IPS-20b (cell line): ENCODE measurements around the gene THBS1.

ENCODE experiments used
- H3K27ac ChIP-seq: one replicate; pipeline ENCODE4 v1.5.1; 2013; ENCODE audit warnings: low read length
- H3K27me3 ChIP-seq: 2 replicates; pipeline ENCODE4 v1.6.1; 2013; ENCODE audit warnings: mild to moderate bottlenecking, low read length, inconsistent platforms; ENCODE audit not compliant: insufficient read depth
- H3K36me3 ChIP-seq: 2 replicates; pipeline ENCODE4 v1.6.1; 2013; ENCODE audit warnings: low read depth, mild to moderate bottlenecking, inconsistent platforms, low read length, moderate library complexity; ENCODE audit not compliant: insufficient read depth
- H3K4me1 ChIP-seq: 2 replicates; pipeline ENCODE4 v1.6.1; 2013; ENCODE audit warnings: mild to moderate bottlenecking, control low read depth, inconsistent platforms, low read length, moderate library complexity; ENCODE audit not compliant: insufficient read depth
- H3K4me3 ChIP-seq: 2 replicates; pipeline ENCODE4 v1.5.1; 2013; ENCODE audit warnings: mild to moderate bottlenecking, low read length, inconsistent platforms
- H3K9ac ChIP-seq: 2 replicates; pipeline ENCODE4 v1.6.1; 2013; ENCODE audit warnings: low read depth, mild to moderate bottlenecking, inconsistent platforms, low read length, moderate library complexity
- H3K9me3 ChIP-seq: 2 replicates; pipeline ENCODE4 v1.6.1; 2013; ENCODE audit warnings: mild to moderate bottlenecking, low read depth, low read length, inconsistent platforms; ENCODE audit not compliant: insufficient read depth

THBS1 gene

GRCh38 chr15:39574427-39574826 is 6.5 kb upstream of the THBS1 start:
- H3K27ac ChIP-seq, result no peak overlapping the region
- no peak overlapping the region for H3K4me3 ChIP-seq
- peaks cover 12% of the 10 kb centered on the region for H3K27me3 ChIP-seq
- no peak overlapping the region for H3K9ac ChIP-seq
- no peaks in the 10 kb centered on the region for H3K9me3 ChIP-seq
- H3K36me3 ChIP-seq, result no peaks in the 10 kb centered on the region
- H3K4me1 ChIP-seq, result peaks cover 11% of the 10 kb centered on the region; the same call in 1 of the 2 replicates

- H3K9ac ChIP-seq, result no peak overlapping the region
- peaks cover 14% of the 10 kb centered on the region for H3K27me3 ChIP-seq
- peaks cover 14% of the 10 kb centered on the region; the same call in 1 of the 2 replicates for H3K4me1 ChIP-seq
- H3K4me3 ChIP-seq, result no peak overlapping the region
- no peaks in the 10 kb centered on the region for H3K9me3 ChIP-seq
- no peak overlapping the region for H3K27ac ChIP-seq
- H3K36me3 ChIP-seq, result no peaks in the 10 kb centered on the region
Measured at GRCh38 chr15:39575180-39575579, 5.7 kb upstream of the THBS1 start.

- H3K27me3 ChIP-seq, result peaks cover 14% of the 10 kb centered on the region
- no peaks in the 10 kb centered on the region for H3K9me3 ChIP-seq
Measured at GRCh38 chr15:39578851-39579486, 1.9 kb upstream of the THBS1 start.

GRCh38 chr15:39579487-39580116 is 1.3 kb upstream of the THBS1 start:
- Histone ChIP-seq H3K4me3 (peak overlapping the region; percentile 84), H3K4me1 (peaks cover 21% of the 10 kb centered on the region), H3K27me3 (peaks cover 14% of the 10 kb centered on the region), H3K36me3 (peaks cover 29% of the 10 kb centered on the region), H3K9me3 (no peaks in the 10 kb centered on the region), H3K27ac (peak overlapping the region; percentile 68), H3K9ac (peak overlapping the region; percentile 81; the same call in 1 of the 2 replicates)

More at GRCh38 chr15:39578851-39579486, 1.9 kb upstream of the THBS1 start:
- H3K4me3 ChIP-seq, result peak overlapping the region; percentile 84
- H3K9ac ChIP-seq, result peak overlapping the region; percentile 81; the same call in 1 of the 2 replicates
- peaks cover 21% of the 10 kb centered on the region for H3K4me1 ChIP-seq
- peaks cover 22% of the 10 kb centered on the region for H3K36me3 ChIP-seq
- no peak overlapping the region for H3K27ac ChIP-seq

- Histone ChIP-seq H3K9me3 (no peaks in the 10 kb centered on the region), H3K4me1 (peaks cover 21% of the 10 kb centered on the region), H3K4me3 (peak overlapping the region; percentile 84), H3K27ac (peak overlapping the region; percentile 81), H3K9ac (peak overlapping the region; percentile 81; the same call in 1 of the 2 replicates), H3K36me3 (peaks cover 34% of the 10 kb centered on the region), H3K27me3 (peaks cover 14% of the 10 kb centered on the region)
Measured at GRCh38 chr15:39580117-39580484, 778 bp upstream of the THBS1 start.

- Histone ChIP-seq H3K4me1 (peaks cover 21% of the 10 kb centered on the region), H3K27ac (no peak overlapping the region), H3K9ac (peak overlapping the region; percentile 88), H3K9me3 (no peaks in the 10 kb centered on the region), H3K27me3 (peaks cover 14% of the 10 kb centered on the region), H3K4me3 (peak overlapping the region; percentile 84), H3K36me3 (peaks cover 46% of the 10 kb centered on the region)
Measured at GRCh38 chr15:39581242-39581792, 438 bp downstream of the THBS1 start.

- Histone ChIP-seq H3K4me3 (peak overlapping the region; percentile 84), H3K27ac (no peak overlapping the region), H3K36me3 (peaks cover 51% of the 10 kb centered on the region), H3K9ac (peak overlapping the region; percentile 88; the same call in 1 of the 2 replicates), H3K4me1 (peaks cover 21% of the 10 kb centered on the region), H3K9me3 (no peaks in the 10 kb centered on the region), H3K27me3 (peaks cover 14% of the 10 kb centered on the region)
Measured at GRCh38 chr15:39581793-39582285, 960 bp downstream of the THBS1 start.

- peaks cover 14% of the 10 kb centered on the region for H3K27me3 ChIP-seq
- H3K4me3 ChIP-seq, result peak overlapping the region; percentile 84
- peaks cover 21% of the 10 kb centered on the region for H3K4me1 ChIP-seq
- H3K27ac ChIP-seq, result no peak overlapping the region
- H3K9ac ChIP-seq, result peak overlapping the region; percentile 88; the same call in 1 of the 2 replicates
- no peaks in the 10 kb centered on the region for H3K9me3 ChIP-seq
- peaks cover 57% of the 10 kb centered on the region for H3K36me3 ChIP-seq
Measured at GRCh38 chr15:39582286-39582976, 1.6 kb downstream of the THBS1 start.

- H3K4me3 ChIP-seq, result peak overlapping the region; percentile 84
- peak overlapping the region; percentile 8; the same call in 1 of the 2 replicates for H3K9ac ChIP-seq
- H3K27me3 ChIP-seq, result peaks cover 14% of the 10 kb centered on the region
- H3K36me3 ChIP-seq, result peaks cover 64% of the 10 kb centered on the region
- H3K9me3 ChIP-seq, result no peaks in the 10 kb centered on the region
- peaks cover 21% of the 10 kb centered on the region for H3K4me1 ChIP-seq
- H3K27ac ChIP-seq, result no peak overlapping the region
Measured at GRCh38 chr15:39582977-39583595, 2.2 kb downstream of the THBS1 start.

GRCh38 chr15:39583596-39584265 is 2.9 kb downstream of the THBS1 start:
- H3K27ac ChIP-seq, result no peak overlapping the region
- no peak overlapping the region for H3K9ac ChIP-seq
- no peaks in the 10 kb centered on the region for H3K9me3 ChIP-seq
- peak overlapping the region; percentile 84; the same call in 1 of the 2 replicates for H3K4me3 ChIP-seq
- H3K4me1 ChIP-seq, result peaks cover 16% of the 10 kb centered on the region
- H3K27me3 ChIP-seq, result peaks cover 8% of the 10 kb centered on the region; the same call in 1 of the 2 replicates
- H3K36me3 ChIP-seq, result peaks cover 70% of the 10 kb centered on the region
